ENCODE data around the gene TMEM217. TPM values are rescaled to one million over a fixed set of nuclear protein-coding genes. Genes with fewer than 3 reads are reported as not detected.
A peak's percentile ranks its signal among the peaks of the same experiment; 100 is the strongest.

Gene TMEM217
- polyA plus RNA-seq, 4 donors: 1.3 to 1.6 (median 1.4) TPM

DNA sequence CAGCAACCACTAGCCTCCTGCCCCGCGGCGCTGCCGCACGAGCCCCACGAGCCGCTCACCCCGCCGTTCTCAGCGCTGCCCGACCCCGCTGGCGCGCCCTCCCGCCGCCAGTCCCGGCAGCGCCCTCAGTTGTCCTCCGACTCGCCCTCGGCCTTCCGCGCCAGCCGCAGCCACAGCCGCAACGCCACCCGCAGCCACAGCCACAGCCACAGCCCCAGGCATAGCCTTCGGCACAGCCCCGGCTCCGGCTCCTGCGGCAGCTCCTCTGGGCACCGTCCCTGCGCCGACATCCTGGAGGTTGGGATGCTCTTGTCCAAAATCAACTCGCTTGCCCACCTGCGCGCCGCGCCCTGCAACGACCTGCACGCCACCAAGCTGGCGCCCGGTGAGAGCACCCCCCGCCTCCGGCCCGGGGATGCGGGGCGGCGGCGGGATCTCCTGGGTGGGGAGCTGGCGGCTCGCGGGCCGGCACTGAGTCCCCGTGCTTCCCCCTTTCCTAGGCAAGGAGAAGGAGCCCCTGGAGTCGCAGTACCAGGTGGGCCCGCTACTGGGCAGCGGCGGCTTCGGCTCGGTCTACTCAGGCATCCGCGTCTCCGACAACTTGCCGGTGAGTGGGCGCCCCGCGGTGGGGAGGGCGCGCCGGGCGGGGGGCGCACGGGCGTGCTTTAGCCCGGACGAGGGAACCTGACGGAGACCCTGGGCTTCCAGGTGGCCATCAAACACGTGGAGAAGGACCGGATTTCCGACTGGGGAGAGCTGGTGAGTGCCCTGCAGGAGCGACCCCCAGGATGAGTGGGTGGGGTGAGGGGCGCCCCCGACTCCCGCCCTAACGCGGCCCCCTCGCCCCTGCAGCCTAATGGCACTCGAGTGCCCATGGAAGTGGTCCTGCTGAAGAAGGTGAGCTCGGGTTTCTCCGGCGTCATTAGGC is 87.4 kb downstream of the TMEM217 start:
- peak in 3 of 4 donors; percentile 12 to 52 (median 33) for DNase-seq (ENCODE audit: low read depth in 4 of 4, low spot score in 3 of 4)

DNA sequence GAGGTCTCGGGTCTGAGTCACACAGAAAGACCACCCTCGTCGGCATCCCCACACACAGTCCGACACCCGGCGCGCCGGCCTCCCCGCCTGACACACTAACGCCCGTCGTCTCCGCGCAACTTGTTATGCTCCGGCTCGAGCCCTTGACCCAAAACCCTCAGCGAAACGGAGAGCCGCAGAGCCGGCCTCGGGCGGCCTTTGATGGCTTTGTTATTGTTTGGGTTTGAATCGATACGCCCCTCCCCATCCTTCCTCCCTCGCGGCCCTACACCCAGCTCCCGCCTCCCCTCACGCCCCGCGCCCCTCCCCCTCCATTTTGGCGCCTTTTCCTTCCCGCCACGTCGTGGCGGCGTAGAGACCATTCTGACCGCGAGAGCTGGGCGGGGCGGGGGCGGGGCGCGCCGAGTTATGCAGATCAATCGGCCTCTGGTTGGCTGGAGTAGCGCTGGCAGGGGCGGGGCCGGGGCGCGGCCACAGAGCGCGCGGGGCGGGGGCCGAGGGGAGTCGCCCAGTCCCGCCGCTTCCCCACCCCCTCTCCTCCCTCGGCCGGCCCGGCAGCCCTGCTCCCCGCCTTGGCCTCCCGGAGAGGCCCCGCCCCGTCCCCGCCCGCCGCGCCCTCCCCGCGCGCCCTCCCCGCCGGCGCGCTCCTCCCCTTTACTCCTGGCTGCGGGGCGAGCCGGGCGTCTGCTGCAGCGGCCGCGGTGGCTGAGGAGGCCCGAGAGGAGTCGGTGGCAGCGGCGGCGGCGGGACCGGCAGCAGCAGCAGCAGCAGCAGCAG is 88.3 kb downstream of the TMEM217 start, which contains the start of gene PIM1:
Gene PIM1, plus strand, starts transcription at position 657 of the 777 bp plus-strand sequence. CDS start 424 bp downstream, outside the sequence.
- peak; percentile 90 to 96 (median 95) for DNase-seq (ENCODE audit: low read depth in 4 of 4, low spot score in 3 of 4)

DNA sequence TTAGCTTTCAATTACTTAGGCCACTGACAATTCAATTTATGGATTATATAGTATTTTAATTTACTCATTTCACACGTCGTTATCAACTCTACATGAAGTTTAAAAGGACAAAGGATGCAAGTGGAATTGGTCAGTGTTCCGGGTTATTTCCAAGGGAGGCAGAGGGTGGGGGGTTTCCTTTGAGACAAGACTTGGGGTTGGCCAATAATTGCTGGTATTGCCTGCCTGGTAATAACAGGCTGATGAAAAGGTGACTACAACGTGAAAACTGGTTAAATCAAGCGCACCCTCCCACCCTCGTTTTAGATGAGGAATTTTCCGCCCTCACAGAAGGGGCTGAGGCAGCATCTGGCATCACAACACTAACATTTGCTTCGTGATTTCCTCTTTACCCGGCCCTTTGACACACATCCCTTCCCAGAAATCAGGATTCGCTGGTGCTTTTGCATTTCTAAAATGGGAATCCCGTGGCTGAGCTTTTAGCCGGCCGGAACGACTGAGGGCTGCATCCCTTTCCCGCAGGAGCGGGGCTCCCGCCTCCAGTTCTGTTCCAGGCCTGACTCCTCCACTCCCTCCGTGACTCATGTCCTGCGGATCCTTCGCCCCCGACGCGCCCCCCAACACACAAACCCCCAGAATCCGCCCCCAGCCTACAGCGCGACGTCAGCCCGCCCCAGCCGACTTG is 89.0 kb downstream of the TMEM217 start:
- DNase-seq (ENCODE audit: low read depth in 4 of 4, low spot score in 3 of 4): peak in 3 of 4 donors; percentile 41 to 60 (median 50)

DNA sequence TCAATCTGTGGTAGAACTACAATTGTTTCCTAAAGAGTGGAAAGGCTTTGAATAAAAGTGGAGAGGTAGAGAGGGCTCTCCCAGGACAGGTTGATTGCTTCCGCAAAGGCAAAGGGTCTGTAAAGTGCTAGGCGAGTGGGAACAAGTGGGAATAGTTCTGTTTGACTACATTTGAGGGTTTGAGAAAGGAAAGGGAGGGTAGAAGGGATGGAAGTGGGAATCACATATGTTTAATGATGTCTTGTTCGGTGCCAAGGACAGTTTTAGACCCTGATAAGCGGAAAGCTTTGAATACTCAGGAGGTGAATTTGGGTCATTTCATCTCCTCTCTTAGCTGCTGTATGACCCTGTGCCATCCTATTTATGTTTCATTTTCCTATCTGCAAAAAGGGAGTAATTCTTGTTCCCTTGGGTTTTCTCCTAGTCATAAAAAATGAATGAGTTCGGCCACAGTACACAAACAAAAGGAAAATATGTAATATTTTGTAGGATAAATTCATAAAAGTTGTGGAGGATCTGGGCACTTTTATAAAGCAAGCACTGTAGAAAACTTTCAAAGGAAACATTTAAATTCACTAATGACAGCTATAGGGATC is 89.7 kb downstream of the TMEM217 start:
- DNase-seq (ENCODE audit: low read depth in 4 of 4, low spot score in 3 of 4): peak in 1 of 4 donors; percentile 4

DNA sequence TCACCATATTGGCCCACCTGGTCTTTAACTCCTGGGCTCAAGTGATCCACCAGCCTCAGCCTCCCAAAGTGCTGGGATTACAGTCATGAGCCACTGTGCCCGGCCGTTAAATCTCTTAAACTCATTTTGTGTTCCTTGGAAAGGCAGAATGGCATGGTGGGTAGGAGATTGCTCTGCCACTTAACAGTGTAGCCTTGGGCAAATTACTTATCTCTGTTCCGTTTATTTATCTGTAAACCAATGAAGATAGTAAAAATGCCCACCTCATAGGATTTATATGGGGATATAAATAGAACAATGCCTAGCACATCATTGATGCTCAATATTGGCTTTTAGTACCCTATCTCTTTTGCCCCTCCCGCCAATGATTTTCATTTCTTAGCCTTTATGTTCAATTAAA is 95.2 kb downstream of the TMEM217 start:
- DNase-seq (ENCODE audit: low read depth in 4 of 4, low spot score in 3 of 4): no peak

Other genes starting within 250 kb of the TMEM217 start
- 10 to 100 TPM; 22.4 to 89.0 (median 26.2) TPM for gene PIM1, start 88.0 kb downstream of the TMEM217 start, polyA plus RNA-seq (ENCODE audit: insufficient read length in 4 of 4)
- 10 to 100 TPM; 14.3 to 16.8 (median 14.9) TPM for gene TBC1D22B, start 372 bp downstream of the TMEM217 start, polyA plus RNA-seq (ENCODE audit: insufficient read length in 4 of 4)
- gene RNF8, start 95.8 kb upstream of the TMEM217 start, polyA plus RNA-seq (ENCODE audit: insufficient read length in 4 of 4): 10 to 100 TPM; 24.4 to 30.5 (median 26.4) TPM
- gene CMTR1, start 175.1 kb upstream of the TMEM217 start, polyA plus RNA-seq (ENCODE audit: insufficient read length in 4 of 4): 10 to 100 TPM; 43.2 to 48.5 (median 45.4) TPM
- 10 to 100 TPM; 24.4 to 26.1 (median 25.4) TPM for gene CCDC167, start 241.7 kb upstream of the TMEM217 start, polyA plus RNA-seq (ENCODE audit: insufficient read length in 4 of 4)